Sigmoid colon (tissue), 4 donors: ENCODE measurements around the gene LITAF.
A peak's percentile ranks its signal among the peaks of the same experiment; 100 is the strongest.

Experiments used
- CTCF ChIP-seq, 4 experiments: fragments of 450-650 bp in 3 of 4; fragments of 200-600 bp in 1 of 4; IDR thresholded peaks; one replicate each; pipeline ENCODE4 v1.5.1; 2016 to 2019; ENCODE audit warnings: antibody characterized with exemption in 4 of 4, mild to moderate bottlenecking in 3 of 4, moderate library complexity in 2 of 4
- POLR2A ChIP-seq, 2 donors: fragments of 450-650 bp; IDR thresholded peaks; one replicate each; pipeline ENCODE4 v1.6.1; 2016; ENCODE audit warnings: antibody characterized with exemption in 2 of 2, mild to moderate bottlenecking in 2 of 2, moderate library complexity in 2 of 2
- POLR2AphosphoS5 ChIP-seq, 4 donors: sonication (generic); formaldehyde crosslinking; IDR thresholded peaks; one replicate each; pipeline ENCODE4 v1.6.1; 2017; ENCODE audit warnings: antibody characterized with exemption in 4 of 4

- TF ChIP-seq CTCF (IDR thresholded peaks at IDR 0.05) = no peak
- TF ChIP-seq POLR2A (IDR thresholded peaks at IDR 0.05) = no peak
- peak in 1 of 4 donors; percentile 48 for TF ChIP-seq POLR2AphosphoS5 (IDR thresholded peaks at IDR 0.05)
Observed at GRCh38 chr16:11546608-11547061, 40.1 kb downstream of the LITAF start.
